ENCODE results near the gene SLC15A2.
"Not testable (repeated sequence)": the region's sequence is repeated elsewhere in the genome, so short reads cannot be mapped to it uniquely, and the experiment has no call there.

Gene SLC15A2, protein sequence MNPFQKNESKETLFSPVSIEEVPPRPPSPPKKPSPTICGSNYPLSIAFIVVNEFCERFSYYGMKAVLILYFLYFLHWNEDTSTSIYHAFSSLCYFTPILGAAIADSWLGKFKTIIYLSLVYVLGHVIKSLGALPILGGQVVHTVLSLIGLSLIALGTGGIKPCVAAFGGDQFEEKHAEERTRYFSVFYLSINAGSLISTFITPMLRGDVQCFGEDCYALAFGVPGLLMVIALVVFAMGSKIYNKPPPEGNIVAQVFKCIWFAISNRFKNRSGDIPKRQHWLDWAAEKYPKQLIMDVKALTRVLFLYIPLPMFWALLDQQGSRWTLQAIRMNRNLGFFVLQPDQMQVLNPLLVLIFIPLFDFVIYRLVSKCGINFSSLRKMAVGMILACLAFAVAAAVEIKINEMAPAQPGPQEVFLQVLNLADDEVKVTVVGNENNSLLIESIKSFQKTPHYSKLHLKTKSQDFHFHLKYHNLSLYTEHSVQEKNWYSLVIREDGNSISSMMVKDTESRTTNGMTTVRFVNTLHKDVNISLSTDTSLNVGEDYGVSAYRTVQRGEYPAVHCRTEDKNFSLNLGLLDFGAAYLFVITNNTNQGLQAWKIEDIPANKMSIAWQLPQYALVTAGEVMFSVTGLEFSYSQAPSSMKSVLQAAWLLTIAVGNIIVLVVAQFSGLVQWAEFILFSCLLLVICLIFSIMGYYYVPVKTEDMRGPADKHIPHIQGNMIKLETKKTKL

DNA sequence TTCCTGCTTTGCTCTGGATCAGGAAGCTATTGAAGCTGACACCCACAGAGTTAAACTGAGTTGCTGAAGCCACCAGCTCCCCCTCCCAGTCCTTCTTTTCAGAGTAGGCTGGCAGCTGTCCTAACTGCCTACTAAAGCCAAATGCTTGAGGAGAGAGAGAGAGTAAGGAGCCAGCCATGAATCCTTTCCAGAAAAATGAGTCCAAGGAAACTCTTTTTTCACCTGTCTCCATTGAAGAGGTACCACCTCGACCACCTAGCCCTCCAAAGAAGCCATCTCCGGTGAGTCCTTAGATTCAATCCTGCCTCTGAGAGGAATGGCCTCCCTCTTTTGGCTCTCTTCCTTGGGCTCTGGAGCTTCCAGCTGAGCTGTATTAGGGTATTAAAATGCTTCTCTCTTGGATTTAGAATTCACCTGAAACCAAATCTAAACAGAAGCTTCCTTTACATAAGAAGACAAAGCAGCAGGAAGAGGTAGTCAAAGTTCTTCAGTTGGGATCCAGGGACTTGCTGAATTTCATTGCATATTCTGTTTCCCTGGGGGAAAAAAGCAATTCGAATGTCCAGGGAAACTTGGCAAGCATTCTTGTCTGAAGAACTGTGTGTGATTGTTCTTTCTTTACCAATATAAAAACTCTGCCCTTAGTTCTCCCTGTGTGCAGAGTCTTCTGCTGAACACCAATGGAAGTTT, at the start of gene SLC15A2:
TSS of gene SLC15A2 (plus strand) at position 101 of the 690 bp plus-strand sequence. CDS start at position 177, 76 bp downstream.
- peak in 1 of 2 experiments; percentile 22 for DNase-seq

DNA sequence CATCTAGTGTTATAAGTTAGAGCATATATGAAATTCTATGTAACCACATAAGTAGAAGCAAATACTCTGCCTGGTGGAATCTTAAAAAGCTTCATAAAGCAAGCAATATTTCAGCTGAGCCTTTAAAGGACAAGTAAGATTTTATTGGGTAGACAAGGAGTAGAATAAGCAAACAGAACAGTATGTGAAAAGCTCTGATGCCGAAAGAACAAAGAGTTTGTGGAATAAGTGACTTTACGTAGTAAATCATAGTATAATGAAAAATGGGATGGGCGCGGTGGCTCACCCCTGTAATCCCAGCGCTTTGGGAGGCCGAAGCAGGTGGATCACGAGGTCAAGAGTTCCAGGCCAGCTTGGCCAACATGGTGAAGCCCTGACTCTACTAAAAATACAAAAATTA, 49.3 kb upstream of the SLC15A2 start:
- DNase-seq, result no peak

DNA sequence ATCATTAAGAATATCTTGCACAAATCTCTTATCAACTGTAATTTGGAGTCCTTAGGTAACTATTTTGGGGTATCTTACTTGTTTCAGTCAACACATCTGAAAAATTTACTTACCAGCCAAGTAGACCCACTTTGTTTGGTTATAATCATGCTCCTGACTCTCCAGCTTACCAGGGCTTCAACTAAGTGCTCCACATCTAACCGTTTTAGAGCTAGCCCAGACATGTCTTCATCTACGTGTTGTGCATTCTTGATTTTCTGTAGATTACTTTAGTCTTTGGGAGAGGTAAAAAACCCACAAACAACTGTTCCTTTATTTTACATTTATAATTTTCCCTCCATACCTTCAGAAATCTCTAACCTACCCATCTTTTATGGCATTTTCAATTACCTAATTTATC, 41.9 kb upstream of the SLC15A2 start:
- no peak for DNase-seq

DNA sequence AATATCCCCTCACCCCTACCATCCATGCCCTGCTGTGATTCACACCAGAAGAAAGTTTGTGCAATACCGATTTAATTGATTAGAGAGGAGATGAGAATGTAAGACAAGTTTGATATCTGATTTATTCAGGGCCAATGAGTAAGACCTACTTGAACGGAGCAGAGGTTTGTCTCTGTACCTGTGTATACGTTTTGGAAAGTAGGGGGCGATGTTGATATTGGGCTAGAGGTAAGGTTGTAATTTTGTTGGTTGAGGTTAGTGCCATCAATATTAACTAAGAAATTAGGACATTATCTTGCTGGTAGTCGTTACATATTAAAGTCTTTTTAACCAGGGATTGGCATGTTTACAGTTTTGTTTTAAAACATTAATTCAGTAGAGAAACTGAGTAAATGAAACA, 38.6 kb upstream of the SLC15A2 start:
- peak in 1 of 2 experiments; percentile 16 for DNase-seq

DNA sequence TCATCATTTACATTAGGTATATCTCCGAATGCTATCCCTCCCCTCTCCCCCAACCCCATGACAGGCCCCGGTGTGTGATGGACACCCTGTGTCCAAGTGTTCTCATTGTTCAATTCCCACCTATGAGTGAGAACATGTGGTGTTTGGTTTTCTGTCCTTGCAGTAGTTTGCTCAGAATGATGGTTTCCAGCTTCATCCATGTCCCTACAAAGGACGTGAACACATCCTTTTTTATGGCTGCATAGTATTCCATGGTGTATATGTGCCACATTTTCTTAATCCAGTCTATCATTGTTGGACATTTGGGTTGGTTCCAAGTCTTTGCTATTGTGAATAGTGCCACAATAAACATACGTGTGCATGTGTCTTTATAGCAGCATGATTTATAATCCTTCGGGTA, 36.4 kb upstream of the SLC15A2 start:
- not testable (repeated sequence) for DNase-seq

DNA sequence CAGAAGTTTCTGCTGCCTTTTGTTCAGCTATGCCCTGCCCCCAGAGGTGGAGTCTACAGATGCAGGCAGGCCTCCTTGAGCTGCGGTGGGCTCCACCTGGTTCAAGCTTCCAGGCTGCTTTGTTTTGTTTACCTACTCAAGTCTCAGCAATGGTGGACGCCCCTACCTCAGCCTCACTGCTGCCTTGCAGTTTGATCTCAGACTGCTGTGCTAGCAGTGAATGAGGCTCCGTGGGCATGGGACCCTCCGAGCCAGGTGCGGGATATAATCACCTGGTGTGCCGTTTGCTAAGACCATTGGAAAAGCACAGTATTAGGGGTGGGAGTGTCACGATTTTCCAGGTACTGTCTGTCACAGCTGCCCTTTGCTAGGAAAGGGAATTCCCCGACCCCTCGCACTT, 31.0 kb upstream of the SLC15A2 start:
- DNase-seq, result not testable (repeated sequence)

DNA sequence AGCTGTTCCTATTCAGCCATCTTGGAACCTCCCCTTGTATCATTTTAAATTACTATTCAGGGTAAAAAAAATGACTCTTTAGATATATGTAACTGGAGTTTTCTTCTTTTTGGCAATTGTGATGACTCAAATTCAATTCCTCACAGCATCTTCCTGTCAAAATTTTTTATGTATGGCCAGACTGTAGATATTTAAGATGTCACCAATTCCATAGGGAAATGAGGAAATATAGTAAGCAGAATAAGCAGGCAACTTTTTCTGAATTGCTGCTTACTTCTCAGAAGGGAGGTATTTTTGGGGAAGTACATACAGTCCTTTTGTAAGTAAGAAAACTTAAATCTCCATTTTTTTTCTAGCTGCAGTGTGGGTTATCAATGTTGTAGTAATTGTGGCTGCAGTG, 30.4 kb upstream of the SLC15A2 start:
- no peak for DNase-seq

DNA sequence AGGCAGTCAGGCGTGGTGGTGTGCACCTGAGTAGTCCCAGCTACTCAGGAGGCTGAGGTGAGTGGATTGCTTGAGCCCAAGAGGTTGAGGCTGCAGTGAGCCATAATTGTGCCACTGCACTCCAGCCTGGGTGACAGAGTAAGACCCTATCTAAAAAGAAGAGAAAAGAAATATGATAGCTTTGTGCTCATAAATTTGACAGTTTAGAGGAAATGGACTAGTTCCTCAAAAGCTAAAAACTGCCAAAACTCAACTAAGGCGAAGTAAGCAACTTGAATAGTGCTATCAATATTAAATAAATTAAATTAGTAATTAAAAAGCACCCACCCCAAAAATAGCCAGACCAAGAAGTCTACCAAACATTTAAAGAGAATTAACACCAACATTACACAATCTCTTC, 24.5 kb upstream of the SLC15A2 start:
- no peak for DNase-seq

DNA sequence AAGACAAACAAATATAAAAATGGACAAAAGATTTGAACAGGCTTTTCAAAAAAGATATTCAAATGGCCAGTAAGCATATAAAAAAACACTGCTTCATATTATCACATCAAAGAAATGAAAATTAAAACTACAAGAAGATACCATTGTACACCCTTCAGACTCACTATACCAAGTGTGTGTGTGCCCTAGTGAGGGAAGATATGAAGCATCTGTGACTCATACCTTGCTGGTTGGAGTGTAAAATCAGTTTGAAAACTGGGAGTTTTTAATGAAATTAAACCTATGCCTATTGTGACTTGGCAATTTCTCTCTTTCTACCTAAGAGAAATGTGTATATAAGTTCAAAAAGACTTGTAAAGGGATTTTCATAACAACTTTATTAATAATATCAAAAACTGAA, 23.5 kb upstream of the SLC15A2 start:
- DNase-seq, result no peak

DNA sequence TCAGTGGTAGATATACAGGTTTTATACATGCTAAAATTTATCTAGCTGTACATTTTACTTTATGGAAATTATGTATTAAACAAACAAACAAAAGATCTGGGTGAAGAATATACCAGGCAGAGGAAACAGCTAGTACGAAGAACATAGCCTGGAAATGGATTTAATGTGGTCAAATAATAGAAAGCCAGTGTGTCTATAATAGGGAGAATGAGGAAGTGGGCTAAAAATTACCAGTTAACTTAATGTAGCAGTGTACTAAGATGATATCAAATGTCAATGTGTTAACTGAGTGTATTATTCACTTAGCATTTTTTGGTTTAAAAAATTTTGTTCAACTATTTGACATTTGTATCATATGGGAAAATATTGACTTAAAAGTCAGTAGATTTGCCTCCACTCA, 22.8 kb upstream of the SLC15A2 start:
- no peak for DNase-seq

DNA sequence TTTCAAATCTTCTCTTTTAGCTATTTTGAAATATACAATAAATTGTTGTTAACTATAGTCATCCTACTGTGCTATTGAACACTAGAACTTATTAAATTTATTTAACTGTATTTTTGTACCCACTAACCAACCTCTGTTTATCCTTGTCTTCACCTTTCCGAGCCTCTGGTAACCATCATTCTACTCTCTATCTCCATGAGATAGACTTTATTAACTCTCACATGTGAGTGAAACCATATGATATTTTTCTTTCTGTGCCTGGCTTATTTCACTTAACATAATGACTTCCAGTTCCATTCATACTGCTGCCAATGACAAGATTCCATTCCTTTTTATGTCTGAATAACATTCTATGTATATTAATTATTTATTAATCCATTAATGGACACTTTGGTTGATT, 15.8 kb upstream of the SLC15A2 start:
- DNase-seq, result no peak

DNA sequence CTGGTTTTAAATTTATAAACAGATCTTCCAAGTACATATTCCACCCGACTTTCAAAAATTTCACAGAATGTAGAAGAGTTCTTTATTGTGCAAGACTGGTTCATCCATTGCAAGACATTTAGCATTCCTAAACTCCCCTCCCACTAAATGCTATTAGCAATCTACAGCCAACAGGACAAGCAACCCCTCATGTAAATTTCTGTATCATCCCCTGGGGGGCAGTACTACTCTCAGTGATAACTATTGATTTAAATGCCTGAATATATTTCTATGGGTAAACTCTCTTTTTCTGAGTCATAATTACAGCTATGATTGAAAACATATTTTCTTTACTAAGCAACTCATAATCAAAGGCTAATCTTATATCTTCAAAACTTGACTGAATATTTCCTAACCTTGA, 10.7 kb upstream of the SLC15A2 start:
- peak; percentile 23 to 36 for DNase-seq

DNA sequence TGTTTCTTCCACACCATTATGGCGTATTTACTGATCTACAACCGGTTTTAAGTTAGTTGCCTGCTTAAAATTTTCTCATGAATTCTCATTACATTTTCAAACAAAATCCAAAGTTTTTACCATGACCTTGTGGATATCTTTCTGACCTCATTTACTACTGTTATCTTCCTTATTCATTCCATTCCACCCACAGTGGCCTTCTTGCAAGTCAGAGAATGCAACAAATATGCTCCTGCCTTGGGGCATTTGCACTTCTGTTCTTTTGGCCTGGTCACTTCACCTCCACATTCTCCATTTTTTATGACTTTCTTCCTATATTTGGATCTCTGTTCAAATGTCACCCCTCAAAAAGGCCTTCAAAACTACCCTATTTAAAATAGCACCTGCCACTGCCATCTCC, 8.8 kb upstream of the SLC15A2 start:
- no peak for DNase-seq

DNA sequence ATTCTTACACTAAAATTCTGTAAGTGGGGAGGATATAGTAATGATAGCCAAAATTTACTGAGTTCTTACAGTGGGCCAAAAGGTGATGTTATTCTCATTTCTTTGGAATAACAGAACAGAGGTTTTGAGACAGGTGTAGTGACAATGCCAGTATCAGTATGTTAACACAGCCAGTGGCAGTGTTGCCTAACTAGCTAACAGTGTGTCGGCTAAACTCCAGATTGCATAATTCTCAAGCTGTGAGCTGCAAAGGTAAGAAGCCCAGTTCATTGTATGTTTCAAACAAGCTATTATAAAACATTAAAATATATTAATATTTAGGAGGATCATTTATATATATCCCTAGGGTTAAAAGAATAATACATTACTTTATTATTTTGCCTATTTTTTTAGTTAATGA, 920 bp downstream of the SLC15A2 start:
- no peak for DNase-seq

DNA sequence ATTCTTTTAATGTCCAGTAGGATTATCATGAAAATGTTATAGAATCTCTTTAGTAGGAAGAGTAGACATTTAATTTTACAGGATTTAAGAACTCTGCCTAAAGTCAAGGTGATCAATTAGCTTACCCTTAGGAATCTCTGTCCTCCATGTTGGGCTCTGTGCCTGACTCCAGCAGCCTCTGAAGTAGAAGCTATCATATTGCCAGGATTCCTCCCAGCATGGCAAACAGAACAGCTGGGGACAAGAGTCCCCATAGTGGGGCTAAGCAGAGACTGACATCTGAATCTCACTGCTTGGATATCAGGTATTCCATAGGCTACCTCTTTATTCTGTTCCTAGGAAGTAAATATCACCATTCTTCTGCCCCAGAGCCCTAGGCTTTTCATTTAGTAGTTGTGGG, 1.5 kb downstream of the SLC15A2 start:
- DNase-seq, result peak in 1 of 2 experiments; percentile 11

DNA sequence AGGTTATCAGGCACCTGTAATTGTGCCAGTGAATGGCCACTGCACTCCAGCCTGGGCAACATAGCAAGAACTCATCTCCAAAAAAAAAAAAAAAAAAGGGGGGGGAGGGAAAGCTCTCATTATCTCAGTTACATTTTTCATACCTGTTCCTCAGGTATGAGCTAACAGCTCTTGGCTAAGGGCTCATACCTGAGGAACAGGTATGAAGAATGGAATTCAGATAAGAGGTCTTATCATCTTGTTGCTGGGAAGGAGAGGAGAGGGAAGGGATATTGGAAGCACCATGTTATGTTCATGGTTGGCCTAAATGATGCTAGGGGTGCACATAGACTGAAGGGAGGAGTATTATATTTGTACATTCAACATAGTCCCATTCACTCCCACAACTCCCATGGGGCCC, 2.6 kb downstream of the SLC15A2 start:
- no peak for DNase-seq

DNA sequence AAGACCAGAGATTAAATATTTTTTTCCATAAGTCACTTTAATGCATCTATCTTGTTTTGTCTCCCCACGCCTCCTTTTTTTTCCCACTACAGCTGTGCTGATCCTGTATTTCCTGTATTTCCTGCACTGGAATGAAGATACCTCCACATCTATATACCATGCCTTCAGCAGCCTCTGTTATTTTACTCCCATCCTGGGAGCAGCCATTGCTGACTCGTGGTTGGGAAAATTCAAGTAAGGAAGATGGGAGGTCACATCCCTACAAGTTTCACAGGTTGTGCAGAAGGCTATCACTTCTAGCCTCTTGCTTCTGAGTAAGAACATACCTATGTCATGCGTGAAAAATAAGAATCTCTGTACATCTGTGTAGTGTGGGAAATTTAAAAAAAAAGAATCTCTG, 3.1 kb downstream of the SLC15A2 start:
- DNase-seq, result no peak

DNA sequence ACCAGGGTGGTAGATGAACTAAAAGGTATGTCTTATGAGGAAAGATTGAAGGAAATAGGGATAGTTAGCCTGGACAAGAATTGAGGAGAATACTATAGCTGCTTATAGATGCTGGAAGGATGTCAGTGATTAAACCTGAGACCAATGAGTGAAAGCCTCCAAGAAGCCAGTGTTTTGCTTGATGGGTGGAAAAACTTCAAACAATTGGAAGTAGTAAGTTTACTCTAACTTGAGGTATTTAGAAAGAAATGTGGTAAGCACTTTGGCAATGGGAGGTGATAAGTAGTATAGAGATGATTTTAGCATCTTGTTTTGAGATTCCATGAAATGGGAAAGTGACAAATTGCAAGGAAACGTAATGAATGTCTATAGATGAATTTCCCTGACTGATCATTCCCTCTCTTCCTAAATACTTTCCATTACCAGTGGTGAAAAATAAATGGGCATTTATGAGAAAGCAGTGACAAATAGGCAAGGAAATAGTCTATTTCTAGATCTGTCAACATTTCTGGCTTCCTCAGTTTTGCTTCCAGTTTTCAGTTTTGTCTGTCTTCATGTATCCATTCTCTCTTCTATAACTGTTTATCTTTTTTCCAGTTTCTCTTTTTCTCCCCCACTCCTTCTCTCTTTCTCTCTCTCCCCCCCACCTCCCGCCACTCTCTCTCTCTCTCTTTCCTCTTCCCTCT, 19.2 kb downstream of the SLC15A2 start:
- no peak for DNase-seq

DNA sequence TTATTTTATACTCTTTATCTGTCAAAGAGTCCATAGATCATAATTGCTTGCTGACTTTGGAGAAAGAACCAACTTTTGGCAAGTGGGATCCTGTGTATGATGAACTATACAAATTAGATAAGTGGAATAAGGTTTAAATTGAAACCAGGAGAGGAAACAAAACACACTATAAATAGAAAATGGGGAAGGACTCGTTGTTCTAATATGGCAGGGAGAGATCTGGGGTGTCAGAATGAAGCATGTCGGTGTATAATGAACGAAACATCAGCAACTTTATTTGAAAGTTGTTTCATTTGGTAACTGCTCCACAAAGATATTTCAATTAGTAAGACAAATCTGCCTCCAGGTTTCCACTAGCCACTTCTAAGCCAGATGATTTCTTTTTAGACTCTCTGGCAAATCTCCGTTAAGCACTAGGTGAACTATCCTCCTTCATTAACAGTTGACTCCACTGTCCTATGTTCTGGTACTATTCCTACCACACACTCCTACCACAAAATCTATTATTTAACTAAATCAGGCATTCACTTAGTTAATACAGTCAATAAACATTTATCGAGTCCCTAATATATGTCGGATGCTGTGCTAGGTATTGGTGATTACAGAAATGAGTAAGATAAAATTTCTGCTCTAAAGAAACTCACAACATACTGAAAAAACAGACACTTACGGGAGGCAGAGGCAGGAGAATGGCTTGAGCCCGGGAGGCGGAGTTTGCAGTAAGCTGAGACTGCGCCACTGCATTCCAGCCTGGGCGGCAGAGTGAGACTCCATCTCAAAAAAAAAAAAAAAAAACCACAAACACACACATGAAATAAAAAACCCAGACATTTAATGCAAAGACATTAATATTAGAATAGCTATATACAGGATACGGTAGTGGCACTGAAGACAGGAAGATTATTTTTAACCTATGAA, 20.1 kb downstream of the SLC15A2 start:
- no peak for DNase-seq

DNA sequence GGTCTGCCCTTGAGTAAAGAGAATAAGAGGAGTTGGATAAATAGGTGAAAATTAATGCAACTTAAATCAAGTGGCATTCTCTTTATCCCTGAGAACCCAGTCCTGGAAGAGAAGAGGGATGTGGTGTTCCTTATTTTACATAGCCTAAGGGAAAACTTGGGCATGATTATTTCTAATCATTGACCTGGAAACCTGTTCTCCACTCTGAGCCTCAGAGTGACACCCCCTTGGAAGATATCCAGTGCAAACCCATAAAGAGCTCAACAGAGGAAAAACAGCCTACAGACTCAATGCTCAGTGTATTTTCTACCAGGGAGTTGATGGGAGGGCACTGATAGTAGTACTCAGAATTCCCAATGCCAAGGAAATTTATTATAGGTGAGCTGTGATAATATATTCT, 22.0 kb downstream of the SLC15A2 start:
- no peak for DNase-seq

DNA sequence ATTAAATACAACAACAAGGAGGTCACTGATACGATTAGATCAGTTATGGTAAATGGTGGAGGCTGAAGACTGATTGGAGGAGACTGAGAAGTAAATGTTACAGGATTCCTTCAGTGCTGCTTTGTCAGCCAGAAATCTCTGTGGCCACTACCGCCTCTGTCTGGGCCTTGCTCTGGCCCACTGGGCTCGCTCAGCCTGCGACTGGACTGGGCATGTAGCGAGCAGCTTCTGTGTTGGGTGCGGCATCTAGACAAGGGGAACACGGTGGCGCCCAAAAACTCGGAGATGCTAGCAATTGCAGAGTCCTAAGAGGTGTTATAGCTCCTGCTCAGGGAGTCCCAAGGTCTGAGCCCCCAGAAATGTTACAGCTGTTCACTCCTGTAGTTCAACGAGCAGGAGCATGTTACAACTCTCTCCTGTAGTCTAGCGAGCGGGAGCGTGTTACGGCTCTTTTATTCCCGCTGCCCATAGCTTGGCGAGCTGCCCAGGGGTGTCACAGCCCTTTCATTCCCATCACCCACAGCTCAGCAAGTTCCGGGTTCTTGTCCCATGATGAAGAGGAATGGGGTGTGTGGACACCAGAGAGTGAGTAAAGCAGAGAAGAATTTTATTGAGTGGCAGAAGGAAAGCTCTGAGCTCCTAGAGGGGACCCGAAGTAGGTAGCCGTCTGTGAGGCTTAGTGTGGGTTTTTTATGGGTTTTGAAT, 24.7 kb downstream of the SLC15A2 start:
- DNase-seq, result peak in 1 of 2 experiments; percentile 36
